HepG2 (cell line): ENCODE measurements around the gene IFI27L2. TPM values are rescaled to one million over a fixed set of nuclear protein-coding genes. Genes with fewer than 3 reads are reported as not detected.

Source experiments
- ATAC-seq: fragments of 200-7000 bp; cut with Tn5 transposase; 3 replicates; pipeline ENCODE4 v1.9.1; 2020; ENCODE audit warnings: mild to moderate bottlenecking, moderate library complexity
- BruUV-seq: library from RNA; stranded (reverse); fragments of 400-500 nt; replicated peaks from 2 replicates; lab custom pipeline; 2021; lab: Mats Ljungman, UMichigan
- CTCF ChIA-PET: fragments of 300-600 bp; formaldehyde crosslinking; extraction: SDS; loops from one replicate; lab custom pipeline; 2021; ENCODE audit warnings: low total read pairs, inconsistent platforms, low intra/inter-chr PET ratio; lab: Yijun Ruan, JAX
- POLR2A ChIA-PET: fragments of 350-600 bp; sonication (Branson Sonifier 250); formaldehyde crosslinking; loops from one replicate; lab custom pipeline; 2020; ENCODE audit warnings: antibody characterized with exemption, inconsistent platforms; lab: Yijun Ruan, JAX
- DNase-seq: peaks from one replicate; pipeline ENCODE4 v3.0.0-alpha.2; 2015; ENCODE audit warnings: low spot score
- FAIRE-seq: peaks from 3 replicates; lab custom pipeline; 2011; peaks lifted over from hg19 to GRCh38; lab: Jason Lieb, UNC
- H2AFZ ChIP-seq: one replicate; pipeline ENCODE4 v1.6.1; 2011; ENCODE audit warnings: low read length, inconsistent platforms
- H3K27ac ChIP-seq: fragments of 300-600 bp; 3 replicates; pipeline ENCODE4 v1.8.0; 2011; ENCODE audit warnings: mixed run types, mild to moderate bottlenecking, mixed read lengths, low read length, inconsistent platforms; ENCODE audit not compliant: insufficient read depth; ENCODE audit errors: extremely low read length
- H3K27me3 ChIP-seq, 2 experiments: fragments of 200-600 bp in 1 of 2; 2 replicates in 1 of 2; 3 replicates in 1 of 2; pipeline versions ENCODE4 v1.6.0 to v1.8.0; 2011; ENCODE audit warnings: low read length in 2 of 2, mild to moderate bottlenecking in 2 of 2, moderate library complexity in 2 of 2, inconsistent platforms in 1 of 2; ENCODE audit not compliant: insufficient read depth in 2 of 2, control insufficient read depth in 1 of 2
- H3K36me3 ChIP-seq, 2 experiments: fragments of 200-600 bp in 1 of 2; replicated peaks in 1 of 2; 2 replicates in 1 of 2; 3 replicates in 1 of 2; pipeline versions ENCODE4 v1.5.1 to v1.8.0; 2011; ENCODE audit warnings: low read length in 2 of 2, inconsistent platforms in 1 of 2; ENCODE audit not compliant: insufficient read depth in 2 of 2, control insufficient read depth in 1 of 2
- H3K4me1 ChIP-seq: 2 replicates; pipeline ENCODE4 v1.5.1; 2012; ENCODE audit warnings: low read length, inconsistent platforms; ENCODE audit not compliant: insufficient read depth
- H3K4me2 ChIP-seq: 2 replicates; pipeline ENCODE4 v1.6.0; 2011; ENCODE audit warnings: low read depth, low read length, inconsistent platforms
- H3K4me3 ChIP-seq, 3 experiments: fragments of 200-600 bp in 1 of 3; sonication (generic), shearing (Covaris generic) in 1 of 3; replicated peaks in 1 of 3; 2 replicates each; pipeline ENCODE4 v1.5.1; 2011 to 2016; ENCODE audit warnings: low read length in 3 of 3, inconsistent platforms in 2 of 3, low read depth in 2 of 3, mild to moderate bottlenecking in 2 of 3, control low read depth in 1 of 3, mixed read lengths in 1 of 3; ENCODE audit not compliant: insufficient read depth in 1 of 3
- H3K79me2 ChIP-seq: one replicate; pipeline ENCODE4 v1.6.1; 2011; ENCODE audit warnings: low read length, inconsistent platforms; ENCODE audit not compliant: insufficient read depth
- H3K9ac ChIP-seq: 2 replicates; pipeline ENCODE4 v1.6.0; 2011; ENCODE audit warnings: mild to moderate bottlenecking, low read depth, low read length, inconsistent platforms; ENCODE audit not compliant: insufficient read depth
- H3K9me3 ChIP-seq: 2 replicates; pipeline ENCODE4 v1.5.1; 2012; ENCODE audit warnings: mild to moderate bottlenecking, low read length
- H4K20me1 ChIP-seq: 2 replicates; pipeline ENCODE4 v1.6.0; 2011; ENCODE audit warnings: inconsistent platforms, mild to moderate bottlenecking, low read length, moderate library complexity; ENCODE audit not compliant: insufficient read depth
- BORCS8-MEF2B ChIP-seq: sonication (generic); formaldehyde crosslinking; IDR thresholded peaks from 2 replicates; pipeline ENCODE4 v1.8.0; 2022; ENCODE audit warnings: mild to moderate bottlenecking, missing genetic modification reagents
- CEBPB ChIP-seq: IDR thresholded peaks from 2 replicates; pipeline ENCODE4 v1.6.1; 2011; ENCODE audit warnings: low read depth, low read length, improper control_type of control experiment, borderline replicate concordance
- FOXA1 ChIP-seq, 2 experiments: fragments of 450-650 bp in 1 of 2; sonication (generic) in 1 of 2; formaldehyde crosslinking in 1 of 2; IDR thresholded peaks; 2 replicates each; pipeline versions ENCODE4 v1.4.0 to v1.6.1; 2016 to 2020; ENCODE audit warnings: missing genetic modification reagents in 1 of 2
- FOXC1 ChIP-seq: sonication (generic); formaldehyde crosslinking; IDR thresholded peaks from 2 replicates; pipeline ENCODE4 v1.8.0; 2022; ENCODE audit warnings: mild to moderate bottlenecking, missing genetic modification reagents, borderline replicate concordance
- GTF3A ChIP-seq: sonication (generic); formaldehyde crosslinking; conservative IDR thresholded peaks from 2 replicates; pipeline ENCODE4 v1.4.0; 2020; ENCODE audit warnings: mild to moderate bottlenecking, missing genetic modification reagents
- IKZF1 ChIP-seq: fragments of 450-650 bp; IDR thresholded peaks from 2 replicates; pipeline ENCODE4 v1.7.1; 2016
- MXD1 ChIP-seq: sonication (generic); formaldehyde crosslinking; IDR thresholded peaks from 2 replicates; pipeline ENCODE4 v1.4.0; 2020; ENCODE audit warnings: mild to moderate bottlenecking, missing genetic modification reagents
- PPARG ChIP-seq: conservative IDR thresholded peaks from 2 replicates; pipeline ENCODE4 v1.6.1; 2016; ENCODE audit warnings: missing biosample characterization, missing genetic modification reagents
- SIN3B ChIP-seq: fragments of 150-350 bp; IDR thresholded peaks from 2 replicates; pipeline ENCODE4 v1.6.1; 2014; ENCODE audit warnings: low read length
- ZBTB10 ChIP-seq: sonication (generic); formaldehyde crosslinking; IDR thresholded peaks from 2 replicates; pipeline ENCODE4 v1.4.0; 2020; ENCODE audit warnings: missing genetic modification reagents, borderline replicate concordance
- ZNF10 ChIP-seq: sonication (generic); formaldehyde crosslinking; IDR thresholded peaks from 2 replicates; pipeline ENCODE4 v1.4.0; 2020; ENCODE audit warnings: mild to moderate bottlenecking, low read depth, missing genetic modification reagents, borderline replicate concordance
- ZNF160 ChIP-seq: sonication (generic); formaldehyde crosslinking; IDR thresholded peaks from 2 replicates; pipeline ENCODE4 v1.8.0; 2022; ENCODE audit warnings: mild to moderate bottlenecking, inconsistent platforms, missing genetic modification reagents
- ZNF530 ChIP-seq: sonication (generic); formaldehyde crosslinking; IDR thresholded peaks from 2 replicates; pipeline ENCODE4 v1.5.0; 2020; ENCODE audit warnings: low read depth, mild to moderate bottlenecking, missing genetic modification reagents
- ZNF761 ChIP-seq: sonication (generic); formaldehyde crosslinking; conservative IDR thresholded peaks from 2 replicates; pipeline ENCODE4 v1.4.0; 2020; ENCODE audit warnings: mild to moderate bottlenecking, missing genetic modification reagents
- ZNF816 ChIP-seq: sonication (generic); formaldehyde crosslinking; IDR thresholded peaks from 2 replicates; pipeline ENCODE4 v1.8.0; 2022; ENCODE audit warnings: missing genetic modification reagents, mild to moderate bottlenecking, borderline replicate concordance
- WGBS: methylation state at CpG from one replicate; pipeline ENCODE4 v1.1.6; 2017; ENCODE audit warnings: low lambda C conversion rate; 5-methylcytosine and 5-hydroxymethylcytosine counted together
- in situ Hi-C: cut with HindIII; loops from 2 replicates; pipeline ENCODE4 v1.10.0; 2017; ENCODE audit warnings: low pct_unique_long_range_greater_than_20kb; ENCODE audit not compliant: extremely low pct_ligation_motif_present
- intact Hi-C: fragments of 100-400 bp; cut with micrococcal nuclease; formaldehyde crosslinking; loops from one replicate; pipeline ENCODE4 v1.10.0; 2022; ENCODE audit not compliant: unreplicated experiment
- polyA plus RNA-seq, 8 experiments: library from polyadenylated mRNA; depleted of rRNA in 3 of 8; stranded (reverse) in 7 of 8; unstranded in 1 of 8; fragments of >200 nt; fragmentation: Illumina TruSeq in 4 of 8; extraction: Trizol in 4 of 8; gene quantifications; 2 replicates each; pipeline versions ENCODE4 v1.2.1 to v1.2.3, GENCODE V29; 2011 to 2016; ENCODE audit warnings: low read depth in 4 of 8, missing spikeins in 1 of 8, mixed read lengths in 1 of 8; ENCODE audit not compliant: insufficient read depth in 1 of 8
- total RNA-seq, 5 experiments: library from RNA; depleted of rRNA; stranded (reverse); fragments of >200 nt; fragmentation: Illumina TruSeq; extraction: Trizol; gene quantifications; 2 replicates each; pipeline ENCODE4 v1.2.3, GENCODE V29; 2016; ENCODE audit warnings: low read depth in 1 of 5
- TF ChIP-seq, protein P1 (sequence below): sonication (generic); formaldehyde crosslinking; IDR thresholded peaks from 2 replicates; pipeline ENCODE4 v1.4.0; 2020; ENCODE audit warnings: missing genetic modification reagents
- TF ChIP-seq, protein P2 (sequence below): sonication (generic); formaldehyde crosslinking; IDR thresholded peaks from 2 replicates; pipeline ENCODE4 v1.5.0; 2020; ENCODE audit warnings: mild to moderate bottlenecking, missing genetic modification reagents

The IFI27L2 gene
- total and polyA plus RNA-seq, 2 of the 13 experiments (the other 11 are each of a cell fraction or from before 2014, with no cell fraction given): 4.3 to 4.8 TPM

DNA sequence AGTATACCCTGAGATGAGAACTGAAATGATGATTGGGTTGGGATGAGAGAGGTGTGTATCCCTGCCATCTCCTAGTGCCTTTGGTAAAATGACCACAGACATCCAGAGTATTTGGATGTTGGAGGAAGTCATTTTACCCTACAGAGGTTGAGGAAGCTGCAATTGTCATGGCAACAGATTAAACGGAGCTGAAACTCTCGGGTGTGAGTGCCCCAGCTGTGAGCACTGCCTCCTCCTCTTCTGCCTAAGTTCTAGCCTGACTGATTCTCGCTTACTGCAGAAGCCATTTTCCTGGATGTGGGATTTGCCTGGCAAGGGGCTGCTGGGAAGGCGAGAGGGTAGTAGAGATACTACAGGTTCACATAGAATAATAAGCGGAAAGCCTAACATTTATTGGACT lies 34.4 kb upstream of the IFI27L2 start:
- DNase-seq (no peak), ATAC-seq (no peak), FAIRE-seq (no peak)
- Histone ChIP-seq H3K9me3 (no peaks in the 10 kb centered on the region), H3K9ac (no peak overlapping the region), H3K27me3 (peaks cover 1 to 30% of the 10 kb centered on the region in 2 experiments; a peak in 3 of 5 replicates), H3K4me2 (no peak overlapping the region), H4K20me1 (no peaks in the 10 kb centered on the region), H3K4me3 (no peak overlapping the region), H2AFZ (no peak overlapping the region), H3K4me1 (peaks cover 52% of the 10 kb centered on the region), H3K36me3 (no peaks in the 10 kb centered on the region), H3K27ac (no peak overlapping the region)
- WGBS: 27% methylated on average over 5 of the region's 5 CpGs
- POLR2A ChIA-PET: no interaction called here
- intact Hi-C loops: no loop called here
- in situ Hi-C loops: no loop called here
- BruUV-seq: no TSS peak
- TF ChIP-seq PPARG (CRISPR knock-in tag): no peak
- no peak for TF ChIP-seq IKZF1
- TF ChIP-seq, protein P1, sequence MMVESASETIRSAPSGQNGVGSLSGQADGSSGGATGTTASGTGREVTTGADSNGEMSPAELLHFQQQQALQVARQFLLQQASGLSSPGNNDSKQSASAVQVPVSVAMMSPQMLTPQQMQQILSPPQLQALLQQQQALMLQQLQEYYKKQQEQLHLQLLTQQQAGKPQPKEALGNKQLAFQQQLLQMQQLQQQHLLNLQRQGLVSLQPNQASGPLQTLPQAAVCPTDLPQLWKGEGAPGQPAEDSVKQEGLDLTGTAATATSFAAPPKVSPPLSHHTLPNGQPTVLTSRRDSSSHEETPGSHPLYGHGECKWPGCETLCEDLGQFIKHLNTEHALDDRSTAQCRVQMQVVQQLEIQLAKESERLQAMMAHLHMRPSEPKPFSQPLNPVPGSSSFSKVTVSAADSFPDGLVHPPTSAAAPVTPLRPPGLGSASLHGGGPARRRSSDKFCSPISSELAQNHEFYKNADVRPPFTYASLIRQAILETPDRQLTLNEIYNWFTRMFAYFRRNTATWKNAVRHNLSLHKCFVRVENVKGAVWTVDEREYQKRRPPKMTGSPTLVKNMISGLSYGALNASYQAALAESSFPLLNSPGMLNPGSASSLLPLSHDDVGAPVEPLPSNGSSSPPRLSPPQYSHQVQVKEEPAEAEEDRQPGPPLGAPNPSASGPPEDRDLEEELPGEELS (CRISPR knock-in tag): no peak
- TF ChIP-seq ZNF530 (CRISPR knock-in tag): no peak
- no peak for TF ChIP-seq BORCS8-MEF2B (CRISPR knock-in tag)
- no peak for TF ChIP-seq ZNF816 (CRISPR knock-in tag)
- TF ChIP-seq FOXC1: no peak
- no peak for TF ChIP-seq CEBPB
- TF ChIP-seq MXD1: no peak
- TF ChIP-seq ZNF761 (CRISPR knock-in tag): no peak
- no peak for TF ChIP-seq ZNF160 (CRISPR knock-in tag)
- TF ChIP-seq SIN3B: no peak
- TF ChIP-seq, protein P2, sequence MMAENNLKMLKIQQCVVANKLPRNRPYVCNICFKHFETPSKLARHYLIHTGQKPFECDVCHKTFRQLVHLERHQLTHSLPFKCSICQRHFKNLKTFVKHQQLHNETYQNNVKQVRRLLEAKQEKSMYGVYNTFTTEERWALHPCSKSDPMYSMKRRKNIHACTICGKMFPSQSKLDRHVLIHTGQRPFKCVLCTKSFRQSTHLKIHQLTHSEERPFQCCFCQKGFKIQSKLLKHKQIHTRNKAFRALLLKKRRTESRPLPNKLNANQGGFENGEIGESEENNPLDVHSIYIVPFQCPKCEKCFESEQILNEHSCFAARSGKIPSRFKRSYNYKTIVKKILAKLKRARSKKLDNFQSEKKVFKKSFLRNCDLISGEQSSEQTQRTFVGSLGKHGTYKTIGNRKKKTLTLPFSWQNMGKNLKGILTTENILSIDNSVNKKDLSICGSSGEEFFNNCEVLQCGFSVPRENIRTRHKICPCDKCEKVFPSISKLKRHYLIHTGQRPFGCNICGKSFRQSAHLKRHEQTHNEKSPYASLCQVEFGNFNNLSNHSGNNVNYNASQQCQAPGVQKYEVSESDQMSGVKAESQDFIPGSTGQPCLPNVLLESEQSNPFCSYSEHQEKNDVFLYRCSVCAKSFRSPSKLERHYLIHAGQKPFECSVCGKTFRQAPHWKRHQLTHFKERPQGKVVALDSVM (CRISPR knock-in tag): no peak
- no peak for TF ChIP-seq FOXA1 (IDR thresholded peaks at IDR 0.05)
- TF ChIP-seq FOXA1 (CRISPR knock-in tag; IDR thresholded peaks at IDR 0.05): no peak
- no peak for TF ChIP-seq GTF3A (CRISPR knock-in tag)
- no peak for TF ChIP-seq ZNF10 (CRISPR knock-in tag)
- no peak for TF ChIP-seq ZBTB10 (CRISPR knock-in tag)
- TF ChIP-seq, all 625 proteins: peak for 0
- CTCF ChIA-PET: no interaction called here
- H3K79me2 ChIP-seq: no peaks in the 10 kb centered on the region
